H9 (cell line): ENCODE data around the gene LYRM1. TPM values are rescaled to one million over a fixed set of nuclear protein-coding genes. Genes with fewer than 3 reads are reported as not detected.

Experiments used
- DNase-seq: peaks from one replicate; pipeline ENCODE4 v3.0.0-alpha.2; 2017
- H2AFZ ChIP-seq: one replicate; pipeline ENCODE4 v1.6.1; 2013; ENCODE audit warnings: mild to moderate bottlenecking, low read length, control low read depth, moderate library complexity
- H2AK5ac ChIP-seq: 2 replicates; pipeline ENCODE4 v1.6.1; 2013; ENCODE audit warnings: low read length, control low read depth, mixed read lengths; ENCODE audit not compliant: insufficient read length
- H2BK120ac ChIP-seq: one replicate; pipeline ENCODE4 v1.6.1; 2013; ENCODE audit warnings: low read depth, mild to moderate bottlenecking, low read length, control low read depth, inconsistent platforms; ENCODE audit not compliant: poor library complexity, severe bottlenecking
- H2BK12ac ChIP-seq: 2 replicates; pipeline ENCODE4 v1.6.1; 2013; ENCODE audit warnings: low read length, control low read depth, mixed read lengths, low read depth; ENCODE audit not compliant: insufficient read length
- H2BK15ac ChIP-seq: 2 replicates; pipeline ENCODE4 v1.6.1; 2013; ENCODE audit warnings: low read depth, low read length, control low read depth
- H2BK20ac ChIP-seq: one replicate; pipeline ENCODE4 v1.6.1; 2013; ENCODE audit warnings: low read depth, mild to moderate bottlenecking, low read length, control low read depth, inconsistent platforms; ENCODE audit not compliant: poor library complexity, severe bottlenecking
- H2BK5ac ChIP-seq: 2 replicates; pipeline ENCODE4 v1.6.1; 2013; ENCODE audit warnings: low read length, control low read depth, mixed read lengths; ENCODE audit not compliant: insufficient read length
- H3K14ac ChIP-seq: 2 replicates; pipeline ENCODE4 v1.6.1; 2013; ENCODE audit warnings: low read length, control low read depth; ENCODE audit not compliant: insufficient read depth
- H3K18ac ChIP-seq: 2 replicates; pipeline ENCODE4 v1.6.1; 2013; ENCODE audit warnings: low read depth, mild to moderate bottlenecking, mixed read lengths, low read length, control low read depth; ENCODE audit not compliant: insufficient read length
- H3K23ac ChIP-seq: 2 replicates; pipeline ENCODE4 v1.6.1; 2013; ENCODE audit warnings: low read length, control low read depth, mixed read lengths, low read depth; ENCODE audit not compliant: insufficient read length
- H3K23me2 ChIP-seq: 2 replicates; pipeline ENCODE4 v1.6.1; 2013; ENCODE audit warnings: low read depth, mild to moderate bottlenecking, mixed read lengths, low read length, control low read depth; ENCODE audit not compliant: insufficient read length, poor library complexity, severe bottlenecking
- H3K27ac ChIP-seq: 2 replicates; pipeline ENCODE4 v1.5.1; 2013; ENCODE audit warnings: low read length, control low read depth, mixed read lengths, low read depth; ENCODE audit not compliant: insufficient read length
- H3K27me3 ChIP-seq: 2 replicates; pipeline ENCODE4 v1.6.1; 2013; ENCODE audit warnings: low read length, control low read depth, inconsistent platforms; ENCODE audit not compliant: insufficient read depth
- H3K4ac ChIP-seq: 2 replicates; pipeline ENCODE4 v1.6.1; 2013; ENCODE audit warnings: low read depth, mild to moderate bottlenecking, control low read depth, inconsistent platforms, low read length, moderate library complexity
- H3K4me1 ChIP-seq: 2 replicates; pipeline ENCODE4 v1.6.1; 2013; ENCODE audit warnings: low read length, control low read depth, inconsistent platforms; ENCODE audit not compliant: insufficient read depth
- H3K4me2 ChIP-seq: 2 replicates; pipeline ENCODE4 v1.6.1; 2013; ENCODE audit warnings: low read length, control low read depth, mixed read lengths; ENCODE audit not compliant: insufficient read length, insufficient read depth
- H3K56ac ChIP-seq: 2 replicates; pipeline ENCODE4 v1.6.1; 2013; ENCODE audit warnings: low read depth, mild to moderate bottlenecking, mixed read lengths, low read length, control low read depth; ENCODE audit not compliant: insufficient read length
- H3K79me1 ChIP-seq: 2 replicates; pipeline ENCODE4 v1.6.1; 2013; ENCODE audit warnings: low read depth, mild to moderate bottlenecking, moderate library complexity, low read length, control low read depth, inconsistent platforms; ENCODE audit not compliant: insufficient read depth, poor library complexity, severe bottlenecking
- H3K79me2 ChIP-seq: 2 replicates; pipeline ENCODE4 v1.6.1; 2013; ENCODE audit warnings: low read length, control low read depth, inconsistent platforms; ENCODE audit not compliant: insufficient read depth
- H3K9ac ChIP-seq: 2 replicates; pipeline ENCODE4 v1.6.1; 2013; ENCODE audit warnings: low read length, control low read depth, mixed read lengths; ENCODE audit not compliant: insufficient read length; ENCODE audit errors: extremely low read depth
- H3K9me3 ChIP-seq: one replicate; pipeline ENCODE4 v1.6.1; 2013; ENCODE audit warnings: low read depth, low read length, inconsistent platforms; ENCODE audit not compliant: control insufficient read depth
- H3T11ph ChIP-seq: one replicate; pipeline ENCODE4 v1.6.1; 2013; ENCODE audit warnings: mild to moderate bottlenecking, low read length, control low read depth, inconsistent platforms
- H4K20me1 ChIP-seq: one replicate; pipeline ENCODE4 v1.6.1; 2013; ENCODE audit not compliant: control insufficient read depth, insufficient read length, insufficient read depth
- H4K5ac ChIP-seq: 2 replicates; pipeline ENCODE4 v1.6.1; 2013; ENCODE audit warnings: low read depth, mild to moderate bottlenecking, mixed read lengths, low read length, control low read depth; ENCODE audit not compliant: insufficient read length
- H4K8ac ChIP-seq: replicated peaks from 2 replicates; pipeline ENCODE4 v1.6.1; 2013; ENCODE audit warnings: low read length, control low read depth, mixed read lengths, low read depth; ENCODE audit not compliant: insufficient read length
- H4K91ac ChIP-seq: 2 replicates; pipeline ENCODE4 v1.6.1; 2013; ENCODE audit warnings: low read depth, mild to moderate bottlenecking, moderate library complexity, mixed read lengths, low read length, control low read depth; ENCODE audit not compliant: insufficient read length
- H3K27ac Mint-ChIP-seq, 3 experiments: 2 replicates in 2 of 3; 3 replicates in 1 of 3; pipeline ENCODE4 v1.8.0; 2020 to 2021; ENCODE audit warnings: mixed read lengths in 3 of 3, mild to moderate bottlenecking in 1 of 3, moderate library complexity in 1 of 3
- H3K27me3 Mint-ChIP-seq: 2 replicates; pipeline ENCODE4 v1.8.0; 2021; ENCODE audit warnings: low read depth, mild to moderate bottlenecking, moderate library complexity, mixed read lengths
- H3K36me3 Mint-ChIP-seq, 3 experiments: 2 replicates in 2 of 3; 3 replicates in 1 of 3; pipeline ENCODE4 v1.8.0; 2020 to 2021; ENCODE audit warnings: low read depth in 3 of 3, mixed read lengths in 3 of 3; ENCODE audit not compliant: insufficient read depth in 1 of 3
- H3K4me1 Mint-ChIP-seq, 2 experiments: 2 replicates each; pipeline ENCODE4 v1.8.0; 2020; ENCODE audit warnings: mixed read lengths in 2 of 2
- H3K4me3 Mint-ChIP-seq, 2 experiments: 2 replicates in 1 of 2; 3 replicates in 1 of 2; pipeline ENCODE4 v1.8.0; 2020 to 2021; ENCODE audit warnings: mild to moderate bottlenecking in 2 of 2, mixed read lengths in 2 of 2, moderate library complexity in 1 of 2
- H3K9me3 Mint-ChIP-seq, 2 experiments: 2 replicates in 1 of 2; 3 replicates in 1 of 2; pipeline ENCODE4 v1.8.0; 2020; ENCODE audit warnings: mild to moderate bottlenecking in 2 of 2, mixed read lengths in 2 of 2, moderate library complexity in 1 of 2
- CTCF ChIP-seq: fragments of 200-600 bp; sonication (generic); conservative IDR thresholded peaks from 3 replicates; pipeline ENCODE4 v1.8.0; 2021; ENCODE audit warnings: antibody characterized with exemption, mild to moderate bottlenecking
- WGBS: extraction: QIAGEN DNeasy Blood & Tissue Kit; methylation state at CpG from one replicate; pipeline ENCODE4 v1.1.7; 2013; ENCODE audit warnings: missing lambda C conversion rate, low lambda C conversion rate, mixed read lengths; ENCODE audit not compliant: insufficient read length; ENCODE audit errors: extremely low coverage; 5-methylcytosine and 5-hydroxymethylcytosine counted together
- total RNA-seq: library from RNA; stranded (reverse); gene quantifications from 2 replicates; pipeline ENCODE4 v1.2.1, GENCODE V29; 2021

LYRM1 gene
- total RNA-seq, 1 experiment from 2014 or later, result 9.6 TPM

- H3K27ac Mint-ChIP-seq, result no peak overlapping the region
- no CpG with 5 or more reads among the region's 2 CpGs for WGBS
- no peak overlapping the region for H3K4me3 Mint-ChIP-seq
These were observed 29.3 kb upstream of the LYRM1 start for GRCh38 chr16:20871258-20871657.

More at GRCh38 chr16:20871258-20871657, 29.3 kb upstream of the LYRM1 start:
- no peak overlapping the region for H3K18ac ChIP-seq
- no peak overlapping the region for H3K27ac ChIP-seq
- H2AFZ ChIP-seq, result no peak overlapping the region
- no peak overlapping the region for H3K56ac ChIP-seq
- H4K8ac ChIP-seq, result no peak overlapping the region
- Mint-ChIP-seq H3K4me1 (peaks cover 29 to 30% of the 10 kb centered on the region in 2 experiments), H3K9me3 (no peaks in the 10 kb centered on the region), H3K36me3 (no peaks in the 10 kb centered on the region; a peak in 1 of 7 replicates), H3K27me3 (no peaks in the 10 kb centered on the region)
- H3K79me2 ChIP-seq, result peaks cover 6% of the 10 kb centered on the region; the same call in 1 of the 2 replicates
- H3K4me2 ChIP-seq, result no peak overlapping the region
- no peak overlapping the region for H3K4ac ChIP-seq
- no peaks in the 10 kb centered on the region for H3K27me3 ChIP-seq
- no peaks in the 10 kb centered on the region for H3K9me3 ChIP-seq
- H3K4me1 ChIP-seq, result no peaks in the 10 kb centered on the region
- no peak for DNase-seq
- no peak overlapping the region for H2BK5ac ChIP-seq
- TF ChIP-seq CTCF, result no peak
- H4K20me1 ChIP-seq, result no peaks in the 10 kb centered on the region
- H2BK20ac ChIP-seq, result no peak overlapping the region
- no peak overlapping the region for H3K23ac ChIP-seq
- no peak overlapping the region for H2AK5ac ChIP-seq
- no peak overlapping the region for H3K14ac ChIP-seq
- no peak overlapping the region for H2BK15ac ChIP-seq
- H4K5ac ChIP-seq, result no peak overlapping the region
- H2BK12ac ChIP-seq, result no peak overlapping the region
- H3T11ph ChIP-seq, result no peak overlapping the region
- no peak overlapping the region for H3K9ac ChIP-seq
- peaks cover 13% of the 10 kb centered on the region for H3K79me1 ChIP-seq
- H4K91ac ChIP-seq, result no peak overlapping the region
- H3K23me2 ChIP-seq, result no peaks in the 10 kb centered on the region
- H2BK120ac ChIP-seq, result no peak overlapping the region
